Raji (cell line): ENCODE data around the gene LCA5.

ENCODE experiments used
- POLR2A ChIP-seq: IDR thresholded peaks from 2 replicates; pipeline ENCODE4 v1.6.1; 2011; ENCODE audit warnings: low read depth, low read length, control low read depth; ENCODE audit not compliant: insufficient read depth

LCA5 gene

GRCh38 chr6:79506251-79506650, 31.0 kb downstream of the LCA5 start:
- no peak for TF ChIP-seq POLR2A

DNA sequence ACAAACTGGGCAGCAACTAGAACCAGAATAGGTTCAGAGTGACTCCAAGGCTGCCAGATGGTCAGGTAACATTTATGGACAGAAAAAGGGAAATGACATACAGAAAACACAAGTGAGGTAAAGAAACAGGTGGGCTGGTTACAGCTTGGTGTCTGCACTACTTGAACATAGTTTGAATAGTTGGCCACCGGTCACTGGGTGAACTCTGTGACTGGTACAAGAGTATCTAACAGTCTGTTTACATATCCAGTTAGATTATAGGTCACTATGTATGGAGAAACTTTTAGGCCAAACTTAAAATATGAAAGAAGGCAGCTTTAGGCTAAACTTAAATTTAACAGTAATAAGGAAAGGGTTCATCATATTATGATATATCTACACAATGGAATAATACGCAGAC, 32.9 kb downstream of the LCA5 start:
- TF ChIP-seq POLR2A: no peak

GRCh38 chr6:79498842-79499241, 38.4 kb downstream of the LCA5 start:
- no peak for TF ChIP-seq POLR2A

GRCh38 chr6:79495246-79495645, 42.0 kb downstream of the LCA5 start:
- no peak for TF ChIP-seq POLR2A

GRCh38 chr6:79494841-79495240, 42.4 kb downstream of the LCA5 start:
- TF ChIP-seq POLR2A: no peak

DNA sequence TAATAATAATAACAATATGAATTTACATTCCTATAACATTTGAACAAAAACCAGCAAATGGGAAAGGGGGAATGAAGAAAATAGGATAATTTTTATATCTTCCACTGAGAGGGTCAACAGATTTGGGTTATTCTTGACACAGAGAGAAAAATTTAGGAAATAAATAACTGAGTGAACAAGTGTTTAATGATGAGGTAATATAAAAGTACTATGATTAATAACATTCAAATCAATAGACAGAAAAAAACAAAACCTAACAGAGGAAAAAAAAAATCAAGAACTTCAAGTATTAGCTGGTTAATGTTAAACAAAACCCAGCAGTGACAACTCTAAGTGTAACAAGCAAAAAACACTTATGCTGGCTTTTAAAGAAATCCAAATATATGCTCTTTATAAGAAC, 66.5 kb downstream of the LCA5 start:
- TF ChIP-seq POLR2A: no peak

- no peak for TF ChIP-seq POLR2A
These were observed 67.6 kb downstream of the LCA5 start for GRCh38 chr6:79469376-79470246.

- TF ChIP-seq POLR2A: no peak
These were observed 68.6 kb downstream of the LCA5 start for GRCh38 chr6:79468587-79468986.

DNA sequence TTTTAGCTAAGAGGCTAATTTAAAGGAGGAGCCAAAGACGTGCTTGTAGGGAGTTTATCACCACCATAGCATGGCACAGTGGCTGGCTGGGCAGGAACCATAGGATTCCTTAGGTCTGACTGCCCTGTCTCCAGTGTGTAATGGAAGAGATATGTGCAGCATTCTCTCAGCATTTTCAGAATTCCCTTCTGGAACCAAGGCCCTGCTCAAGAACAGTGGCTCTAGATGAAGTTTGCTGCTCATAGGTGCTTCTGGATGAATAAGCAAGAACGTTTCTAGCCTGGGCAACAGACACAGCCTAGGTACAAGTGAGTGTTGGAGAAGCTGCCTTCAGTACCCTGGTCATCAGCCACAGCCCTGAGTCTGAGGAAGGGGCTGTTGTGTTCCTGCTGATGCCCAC, 69.1 kb downstream of the LCA5 start:
- no peak for TF ChIP-seq POLR2A

DNA sequence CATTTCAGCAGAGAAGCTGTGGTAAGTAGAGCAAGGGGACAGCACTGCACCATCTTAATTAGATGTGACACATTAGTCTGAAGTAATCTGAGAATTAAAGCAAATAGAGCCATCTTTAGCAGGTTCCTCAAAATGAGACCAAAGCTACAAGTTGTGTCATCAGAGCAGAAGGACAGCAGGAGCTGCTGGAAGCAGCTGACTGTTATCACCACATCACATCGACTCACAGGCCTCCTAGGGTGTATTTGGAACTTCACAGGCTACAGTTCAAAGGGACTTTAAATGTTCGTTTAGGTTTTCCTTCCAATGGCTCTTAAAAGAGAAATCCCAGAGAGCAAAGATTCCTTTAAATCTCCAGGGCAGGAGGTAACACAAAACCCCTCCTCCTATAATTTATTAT, 69.5 kb downstream of the LCA5 start:
- no peak for TF ChIP-seq POLR2A

GRCh38 chr6:79466207-79466834, 70.9 kb downstream of the LCA5 start:
- TF ChIP-seq POLR2A: no peak

DNA sequence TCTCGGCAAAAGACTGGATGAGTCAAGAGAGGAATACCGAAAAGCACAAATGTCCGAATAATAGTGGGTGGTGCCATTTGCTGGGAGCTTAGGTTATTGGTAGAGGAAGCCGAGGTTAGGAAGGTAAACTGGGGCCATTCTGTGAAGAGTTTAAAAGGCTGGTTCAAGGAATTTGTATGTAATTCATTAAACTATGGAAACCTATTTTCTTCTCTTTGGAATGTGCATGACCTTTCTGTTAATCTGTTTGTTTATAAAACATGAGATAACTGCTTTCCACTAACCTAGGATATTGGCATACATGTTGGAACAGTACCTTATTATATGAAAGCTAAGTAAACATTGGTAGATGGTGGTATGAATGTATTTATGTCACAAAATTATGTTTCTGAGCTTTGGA, 71.8 kb downstream of the LCA5 start:
- no peak for TF ChIP-seq POLR2A

DNA sequence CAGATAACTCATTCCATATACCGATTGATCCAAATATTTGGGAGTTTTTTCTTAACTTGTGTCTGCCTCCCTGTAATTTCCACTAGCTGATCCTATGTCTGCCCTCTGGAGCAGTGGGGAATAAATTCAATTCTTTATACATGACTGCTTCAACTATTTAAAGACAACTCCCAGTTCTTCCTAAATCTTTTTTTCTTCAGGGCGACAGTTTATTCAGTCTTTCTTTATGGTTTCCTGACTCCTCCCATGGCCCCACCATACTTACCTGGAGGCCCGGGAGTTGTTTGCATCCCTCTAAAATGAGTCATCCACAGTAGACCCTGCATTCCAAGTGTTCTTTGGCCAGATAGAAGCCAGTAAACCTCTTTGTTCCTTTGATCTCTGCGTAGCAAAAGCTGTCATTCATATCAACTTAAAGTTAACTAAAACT, 73.6 kb downstream of the LCA5 start:
- no peak for TF ChIP-seq POLR2A

GRCh38 chr6:79461205-79461604, 76.0 kb downstream of the LCA5 start:
- no peak for TF ChIP-seq POLR2A

GRCh38 chr6:79455446-79455845, 81.8 kb downstream of the LCA5 start:
- no peak for TF ChIP-seq POLR2A

- no peak for TF ChIP-seq POLR2A
These were observed 83.6 kb downstream of the LCA5 start for GRCh38 chr6:79453558-79454042.

DNA sequence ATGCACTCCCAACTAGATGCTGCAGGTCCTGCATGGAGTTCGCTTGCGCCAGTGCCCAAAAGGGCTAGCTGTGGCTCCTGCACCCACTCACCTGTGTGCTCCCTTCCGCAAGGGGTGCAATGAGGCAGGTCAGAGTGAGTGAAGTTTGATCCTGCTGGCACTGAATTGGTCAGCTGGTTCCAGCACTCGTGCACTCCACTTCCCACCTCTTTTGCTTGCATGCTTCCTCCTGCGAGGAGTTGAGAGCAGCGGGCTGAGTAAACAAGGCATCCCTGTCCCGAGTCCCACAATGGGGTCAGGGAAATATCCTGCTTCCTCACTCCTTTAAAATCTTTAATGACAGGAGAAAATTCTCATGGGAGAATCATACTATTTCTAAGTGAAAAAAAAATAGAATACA, 86.2 kb downstream of the LCA5 start:
- no peak for TF ChIP-seq POLR2A

- no peak for TF ChIP-seq POLR2A
These were observed 91.2 kb downstream of the LCA5 start for GRCh38 chr6:79446006-79446405.
